ENCODE measurements around the gene GATA6.
"Not testable (repeated sequence)": the region's sequence is repeated elsewhere in the genome, so short reads cannot be mapped to it uniquely, and the experiment has no call there.

GATA6 gene

DNA sequence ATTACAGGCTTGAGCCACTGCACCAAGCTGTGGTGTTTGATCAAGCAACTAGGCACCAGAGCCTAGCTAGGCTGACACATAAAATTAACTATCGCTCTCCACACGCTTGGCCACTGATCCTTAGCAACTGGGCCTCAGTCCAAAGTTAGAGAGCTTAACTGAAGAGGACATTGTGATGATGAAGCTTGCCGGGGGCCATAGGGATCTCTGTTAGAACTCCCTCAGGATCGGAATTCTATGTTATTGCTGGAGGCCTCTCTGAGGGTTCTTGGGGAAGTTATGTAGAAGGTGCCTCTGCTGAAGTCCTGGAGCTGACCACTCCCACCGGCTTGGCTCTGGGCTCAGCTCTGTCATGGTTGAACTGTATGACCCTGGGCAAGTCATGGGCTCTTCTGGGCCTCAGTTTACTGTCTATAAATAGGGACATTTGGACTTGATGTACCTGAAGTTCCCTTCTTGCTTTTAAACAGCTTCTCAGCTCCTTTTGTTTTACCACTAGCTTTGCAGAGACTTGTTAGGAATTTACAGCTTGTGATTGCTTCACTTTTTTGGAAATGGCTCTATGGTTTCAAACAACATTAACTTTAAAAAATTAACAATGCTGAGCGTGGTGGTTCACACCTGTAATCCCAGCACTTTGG is 44.1 kb downstream of the GATA6 start:
- TF ChIP-seq, protein P1, sequence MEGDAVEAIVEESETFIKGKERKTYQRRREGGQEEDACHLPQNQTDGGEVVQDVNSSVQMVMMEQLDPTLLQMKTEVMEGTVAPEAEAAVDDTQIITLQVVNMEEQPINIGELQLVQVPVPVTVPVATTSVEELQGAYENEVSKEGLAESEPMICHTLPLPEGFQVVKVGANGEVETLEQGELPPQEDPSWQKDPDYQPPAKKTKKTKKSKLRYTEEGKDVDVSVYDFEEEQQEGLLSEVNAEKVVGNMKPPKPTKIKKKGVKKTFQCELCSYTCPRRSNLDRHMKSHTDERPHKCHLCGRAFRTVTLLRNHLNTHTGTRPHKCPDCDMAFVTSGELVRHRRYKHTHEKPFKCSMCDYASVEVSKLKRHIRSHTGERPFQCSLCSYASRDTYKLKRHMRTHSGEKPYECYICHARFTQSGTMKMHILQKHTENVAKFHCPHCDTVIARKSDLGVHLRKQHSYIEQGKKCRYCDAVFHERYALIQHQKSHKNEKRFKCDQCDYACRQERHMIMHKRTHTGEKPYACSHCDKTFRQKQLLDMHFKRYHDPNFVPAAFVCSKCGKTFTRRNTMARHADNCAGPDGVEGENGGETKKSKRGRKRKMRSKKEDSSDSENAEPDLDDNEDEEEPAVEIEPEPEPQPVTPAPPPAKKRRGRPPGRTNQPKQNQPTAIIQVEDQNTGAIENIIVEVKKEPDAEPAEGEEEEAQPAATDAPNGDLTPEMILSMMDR (IDR thresholded peaks at IDR 0.05; ENCODE audit: low read depth, low read length, missing control alignments) = no peak
- H3K27ac ChIP-seq = no peak overlapping the region
- no peaks in the 10 kb centered on the region for H3K36me3 ChIP-seq (replicated peaks)
- no peak overlapping the region for H3K4me3 ChIP-seq (ENCODE audit: low read depth, low read length)
- H3K27me3 ChIP-seq (replicated peaks) = no peaks in the 10 kb centered on the region
- DNase-seq = no peak
- in situ Hi-C loops (cut with HindIII; ENCODE audit: low pct_ligation_motif_present, low sequenced_read_pairs) = no loop called here

DNA sequence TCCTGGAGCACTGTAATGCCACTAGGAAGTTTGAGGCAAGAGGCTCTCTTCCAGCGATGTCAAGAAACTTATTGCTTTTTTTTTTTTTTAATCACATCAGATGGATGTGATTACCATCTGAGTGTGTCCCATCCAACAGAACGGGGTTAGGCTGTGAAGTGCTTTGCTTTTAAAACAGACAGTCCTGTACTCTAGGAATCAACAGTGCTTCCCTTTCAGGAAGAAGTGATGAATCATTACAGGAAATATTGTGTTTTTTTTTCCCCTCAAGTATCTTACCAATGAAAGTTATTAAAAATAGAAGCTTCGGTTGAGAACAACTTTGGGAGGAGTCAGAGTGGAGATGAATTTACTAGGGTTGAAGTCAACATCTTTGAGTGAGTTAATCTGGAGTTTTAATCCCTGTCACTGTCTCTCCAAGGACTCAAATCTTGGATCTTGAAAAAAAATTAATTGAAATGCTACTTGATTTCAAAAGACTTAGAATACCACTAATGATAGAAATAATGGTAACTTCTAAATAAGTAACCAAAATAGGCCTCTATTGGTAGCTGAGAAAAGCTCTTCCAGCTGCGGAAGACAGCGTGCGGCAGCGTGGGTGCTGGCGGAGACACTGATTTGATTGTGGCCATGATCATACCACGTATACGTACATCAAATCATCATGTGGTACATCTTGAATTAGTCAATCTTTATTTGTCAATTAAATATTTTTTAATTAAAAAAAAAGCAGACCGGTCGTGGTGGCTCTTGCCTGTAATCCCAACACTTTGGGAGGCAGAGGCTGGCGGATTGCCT is 45.5 kb downstream of the GATA6 start:
- DNase-seq = no peak
- Histone ChIP-seq H3K27me3 (replicated peaks) (no peaks in the 10 kb centered on the region), H3K4me3 (ENCODE audit: low read depth, low read length) (no peak overlapping the region), H3K27ac (no peak overlapping the region), H3K36me3 (replicated peaks) (no peaks in the 10 kb centered on the region)
- in situ Hi-C loops (cut with HindIII; ENCODE audit: low pct_ligation_motif_present, low sequenced_read_pairs) = no loop called here
- TF ChIP-seq, protein P1 (IDR thresholded peaks at IDR 0.05; ENCODE audit: low read depth, low read length, missing control alignments) = no peak

GRCh38 chr18:22218835-22219234 is 49.4 kb downstream of the GATA6 start:
- TF ChIP-seq, protein P1 (IDR thresholded peaks at IDR 0.05; ENCODE audit: low read depth, low read length, missing control alignments) = no peak
- H3K36me3 ChIP-seq (replicated peaks) = no peaks in the 10 kb centered on the region
- no peak overlapping the region for H3K27ac ChIP-seq
- no peak overlapping the region for H3K4me3 ChIP-seq (ENCODE audit: low read depth, low read length)
- no peak for DNase-seq
- in situ Hi-C loops (cut with HindIII; ENCODE audit: low pct_ligation_motif_present, low sequenced_read_pairs) = no loop called here
- no peaks in the 10 kb centered on the region for H3K27me3 ChIP-seq (replicated peaks)

DNA sequence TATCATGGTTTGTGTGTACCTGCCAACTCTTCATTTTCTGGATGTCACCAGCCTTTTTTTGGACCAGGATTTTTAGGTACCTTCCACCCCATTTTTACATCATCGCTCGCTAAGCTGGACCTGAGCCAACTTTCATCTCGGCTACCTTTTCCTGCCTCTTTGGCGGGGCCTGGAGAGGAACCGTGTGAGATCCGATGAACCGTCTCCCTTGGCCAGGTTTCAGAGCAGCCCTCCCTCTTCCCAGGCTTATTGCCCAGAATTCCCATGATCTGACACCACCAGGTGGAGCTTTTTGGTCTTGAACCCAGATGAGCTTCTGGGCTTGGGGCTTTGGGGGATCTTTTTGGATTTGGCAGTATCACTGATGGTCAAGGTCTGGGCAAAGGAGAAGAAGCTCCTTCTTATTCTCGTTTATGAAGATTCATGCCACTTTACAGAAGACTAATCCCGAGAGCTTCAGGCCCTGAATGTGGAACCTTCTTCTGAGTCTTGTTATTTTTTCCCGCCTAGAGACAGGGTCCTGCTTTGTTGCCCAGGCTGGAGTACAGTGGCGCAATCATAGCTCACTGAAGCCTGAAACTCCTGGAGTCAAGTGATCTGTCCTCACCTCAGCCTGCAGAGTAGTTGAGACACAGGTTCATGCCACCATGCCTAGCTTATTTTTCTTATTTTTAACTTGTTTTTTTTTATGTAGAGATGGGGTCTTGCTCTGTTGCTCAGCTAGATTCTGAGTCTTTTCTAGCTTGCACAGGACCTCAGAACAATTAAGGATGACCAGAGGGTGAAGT is 50.4 kb downstream of the GATA6 start:
- Histone ChIP-seq H3K27me3 (replicated peaks) (no peaks in the 10 kb centered on the region), H3K27ac (no peak overlapping the region), H3K36me3 (replicated peaks) (no peaks in the 10 kb centered on the region), H3K4me3 (ENCODE audit: low read depth, low read length) (no peak overlapping the region)
- no peak for DNase-seq
- TF ChIP-seq, protein P1 (IDR thresholded peaks at IDR 0.05; ENCODE audit: low read depth, low read length, missing control alignments) = peak; percentile 3
- in situ Hi-C loops (cut with HindIII; ENCODE audit: low pct_ligation_motif_present, low sequenced_read_pairs) = no loop called here

DNA sequence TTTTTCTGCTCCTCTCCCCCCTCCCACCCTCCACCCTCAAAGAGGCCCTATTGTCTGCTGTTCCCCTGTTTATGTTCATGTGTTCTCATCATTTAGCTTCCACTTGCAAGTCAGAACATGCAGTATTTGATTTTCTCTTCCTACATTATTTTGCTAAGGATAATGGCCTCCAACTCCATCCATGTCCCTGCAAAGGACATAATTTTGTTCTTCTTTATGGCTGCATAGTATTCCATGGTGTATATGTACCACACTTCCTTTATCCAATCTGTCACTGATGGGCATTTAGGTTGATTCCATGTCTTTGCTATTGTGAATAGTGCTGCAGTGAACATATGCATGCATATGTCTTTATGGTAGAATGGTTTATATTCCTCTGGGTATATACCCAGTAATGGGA is 51.2 kb downstream of the GATA6 start:
- H3K36me3 ChIP-seq (replicated peaks); DNase-seq; H3K27me3 ChIP-seq (replicated peaks); in situ Hi-C loops (cut with HindIII; ENCODE audit: low pct_ligation_motif_present, low sequenced_read_pairs); H3K4me3 ChIP-seq (ENCODE audit: low read depth, low read length); H3K27ac ChIP-seq: not testable (repeated sequence)

DNA sequence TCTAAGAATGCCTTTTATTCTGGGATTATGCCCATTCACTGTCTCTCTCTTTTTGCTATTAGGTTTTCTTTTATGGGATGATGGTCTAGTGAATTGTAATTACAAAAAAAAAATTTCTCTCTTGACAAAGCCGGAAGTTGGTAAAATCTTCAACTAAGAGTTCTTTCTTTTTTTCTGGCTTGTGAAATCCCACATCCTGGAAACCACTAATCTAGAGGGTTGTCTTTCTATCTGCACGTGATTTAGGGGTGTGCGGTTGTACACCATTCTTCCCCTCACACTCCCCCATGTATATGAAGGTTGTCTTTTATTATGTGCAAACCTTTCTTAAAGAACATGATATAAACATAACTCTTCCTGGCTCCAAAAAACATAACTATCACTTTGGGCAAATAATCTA is 52.0 kb downstream of the GATA6 start:
- in situ Hi-C loops (cut with HindIII; ENCODE audit: low pct_ligation_motif_present, low sequenced_read_pairs) = no loop called here
- no peak for DNase-seq
- Histone ChIP-seq H3K4me3 (ENCODE audit: low read depth, low read length) (no peak overlapping the region), H3K27ac (no peak overlapping the region), H3K36me3 (replicated peaks) (no peaks in the 10 kb centered on the region), H3K27me3 (replicated peaks) (no peaks in the 10 kb centered on the region)
- TF ChIP-seq, protein P1 (IDR thresholded peaks at IDR 0.05; ENCODE audit: low read depth, low read length, missing control alignments) = no peak

All from brain microvascular endothelial cell (primary cell).